NCI-H446 treated with DMSO at 0.1 percent for 48 hours (cell line): ENCODE results near the gene SLC37A1.

Source experiments
- DNase-seq: peaks from one replicate; lab custom pipeline; 2025; lab: John Stamatoyannopoulos, UW

The SLC37A1 gene

GRCh38 chr21:42507418-42507817 lies 6.2 kb upstream of the SLC37A1 start:
- no peak for DNase-seq

- DNase-seq, result no peak
Measured at GRCh38 chr21:42508371-42508770, 5.3 kb upstream of the SLC37A1 start.

- no peak for DNase-seq
Measured at GRCh38 chr21:42509244-42509643, 4.4 kb upstream of the SLC37A1 start.

GRCh38 chr21:42512346-42513034 lies 1.2 kb upstream of the SLC37A1 start:
- no peak for DNase-seq

- DNase-seq, result no peak
Measured at GRCh38 chr21:42513985-42514882, 582 bp downstream of the SLC37A1 start.

GRCh38 chr21:42514883-42515228 lies 1.2 kb downstream of the SLC37A1 start:
- no peak for DNase-seq

- DNase-seq, result no peak
Measured at GRCh38 chr21:42515708-42516502, 2.3 kb downstream of the SLC37A1 start.

- DNase-seq, result no peak
Measured at GRCh38 chr21:42518215-42518614, 4.6 kb downstream of the SLC37A1 start.

- DNase-seq, result no peak
Measured at GRCh38 chr21:42518626-42519025, 5.0 kb downstream of the SLC37A1 start.

GRCh38 chr21:42520628-42521253 lies 7.1 kb downstream of the SLC37A1 start:
- no peak for DNase-seq

GRCh38 chr21:42521384-42521783 lies 7.7 kb downstream of the SLC37A1 start:
- DNase-seq, result no peak

GRCh38 chr21:42521805-42522204 lies 8.2 kb downstream of the SLC37A1 start:
- no peak for DNase-seq

GRCh38 chr21:42522271-42522670 lies 8.6 kb downstream of the SLC37A1 start:
- DNase-seq, result no peak

GRCh38 chr21:42522771-42523170 lies 9.1 kb downstream of the SLC37A1 start:
- no peak for DNase-seq

GRCh38 chr21:42523211-42523610 lies 9.6 kb downstream of the SLC37A1 start:
- no peak for DNase-seq

- DNase-seq, result no peak
Measured at GRCh38 chr21:42523941-42524340, 10.3 kb downstream of the SLC37A1 start.

- no peak for DNase-seq
Measured at GRCh38 chr21:42524341-42525028, 10.8 kb downstream of the SLC37A1 start.

GRCh38 chr21:42525029-42525581 lies 11.5 kb downstream of the SLC37A1 start:
- no peak for DNase-seq

GRCh38 chr21:42525676-42526378 lies 12.2 kb downstream of the SLC37A1 start:
- DNase-seq, result no peak

- no peak for DNase-seq
Measured at GRCh38 chr21:42526379-42526727, 12.7 kb downstream of the SLC37A1 start.

GRCh38 chr21:42527127-42527488 lies 13.5 kb downstream of the SLC37A1 start:
- DNase-seq, result no peak
